Smooth muscle cell (in vitro differentiated cells): ENCODE data around the gene CTIF. TPM values are rescaled to one million over a fixed set of nuclear protein-coding genes. Genes with fewer than 3 reads are reported as not detected.
A peak's percentile ranks its signal among the peaks of the same experiment; 100 is the strongest.

Source experiments
- DNase-seq: peaks from one replicate; lab custom pipeline; 2025; ENCODE audit not compliant: unreplicated experiment; lab: John Stamatoyannopoulos, UW
- H2AFZ ChIP-seq: fragments of 200-600 bp; sonication (generic); 2 replicates; pipeline ENCODE4 v1.6.0; 2016; ENCODE audit warnings: antibody characterized with exemption, low read depth, mild to moderate bottlenecking
- H3F3A ChIP-seq: fragments of 200-600 bp; sonication (generic); 2 replicates; pipeline ENCODE4 v1.6.0; 2017; ENCODE audit warnings: antibody characterized with exemption, low read depth
- H3K27ac ChIP-seq: fragments of 200-600 bp; sonication (generic); 2 replicates; pipeline ENCODE4 v1.5.1; 2016; ENCODE audit warnings: low read depth, mild to moderate bottlenecking
- H3K27me3 ChIP-seq: fragments of 200-600 bp; sonication (generic); 2 replicates; pipeline ENCODE4 v1.6.1; 2016; ENCODE audit warnings: low read depth, mild to moderate bottlenecking
- H3K36me3 ChIP-seq: fragments of 200-600 bp; sonication (generic); 2 replicates; pipeline ENCODE4 v1.5.1; 2016; ENCODE audit warnings: low read depth
- H3K4me1 ChIP-seq: fragments of 200-600 bp; sonication (generic); 2 replicates; pipeline ENCODE4 v1.5.1; 2016; ENCODE audit warnings: low read depth
- H3K4me2 ChIP-seq: fragments of 200-600 bp; sonication (generic); 2 replicates; pipeline ENCODE4 v1.6.0; 2016; ENCODE audit warnings: mild to moderate bottlenecking
- H3K4me3 ChIP-seq: fragments of 200-600 bp; sonication (generic); 2 replicates; pipeline ENCODE4 v1.5.1; 2016; ENCODE audit warnings: mild to moderate bottlenecking
- H3K79me2 ChIP-seq: fragments of 200-600 bp; sonication (generic); 2 replicates; pipeline ENCODE4 v1.6.0; 2016; ENCODE audit warnings: low read depth, mild to moderate bottlenecking
- H3K9ac ChIP-seq: fragments of 200-600 bp; sonication (generic); 2 replicates; pipeline ENCODE4 v1.6.0; 2016; ENCODE audit warnings: low read depth
- H3K9me3 ChIP-seq: fragments of 200-600 bp; sonication (generic); replicated peaks from 2 replicates; pipeline ENCODE4 v1.5.1; 2016; ENCODE audit warnings: low read depth
- H4K20me1 ChIP-seq: fragments of 200-600 bp; sonication (generic); 2 replicates; pipeline ENCODE4 v1.6.0; 2016; ENCODE audit warnings: low read depth
- CTCF ChIP-seq: fragments of 200-600 bp; sonication (generic); IDR thresholded peaks from 2 replicates; pipeline ENCODE4 v1.5.1; 2017; ENCODE audit warnings: borderline replicate concordance, mild to moderate bottlenecking, antibody characterized with exemption; ENCODE audit not compliant: insufficient read depth, poor library complexity, severe bottlenecking
- WGBS: methylation state at CpG from one replicate; pipeline ENCODE4 v1.1.7; 2016; ENCODE audit warnings: low lambda C conversion rate; 5-methylcytosine and 5-hydroxymethylcytosine counted together
- polyA plus RNA-seq: library from polyadenylated mRNA; unstranded; fragments of >200 nt; fragmentation: Nextera tagmentation; extraction: Ambion mirVana; gene quantifications from 2 replicates; pipeline ENCODE4 v1.2.1, GENCODE V29; 2016
- total RNA-seq: library from RNA; depleted of rRNA; stranded (reverse); fragments of >200 nt; gene quantifications from 2 replicates; pipeline ENCODE4 v1.2.3, GENCODE V29; 2014

The CTIF gene
- total and polyA plus RNA-seq, 2 experiments from 2014 or later: 22.2 to 25.3 TPM

- Histone ChIP-seq H3K4me1 (peaks cover 10% of the 10 kb centered on the region), H3K36me3 (peaks cover 4% of the 10 kb centered on the region), H3K27me3 (no peaks in the 10 kb centered on the region), H4K20me1 (peaks cover 89% of the 10 kb centered on the region), H3K9ac (no peak overlapping the region), H3K79me2 (peaks cover 73% of the 10 kb centered on the region), H3K9me3 (no peaks in the 10 kb centered on the region), H3K4me2 (no peak overlapping the region), H2AFZ (no peak overlapping the region), H3F3A (peaks cover 10% of the 10 kb centered on the region), H3K27ac (peak overlapping the region; percentile 64), H3K4me3 (no peak overlapping the region)
- no peak for DNase-seq
- TF ChIP-seq CTCF: no peak
- WGBS: 96% methylated on average over 8 of the region's 8 CpGs
These were observed 25.3 kb downstream of the CTIF start for GRCh38 chr18:48564139-48564538.

GRCh38 chr18:48565105-48565504 is 26.3 kb downstream of the CTIF start:
- H3K27ac ChIP-seq: no peak overlapping the region
- TF ChIP-seq CTCF: no peak
- no peaks in the 10 kb centered on the region for H3K36me3 ChIP-seq
- H3K4me3 ChIP-seq: no peak overlapping the region
- 87% methylated on average over 10 of the region's 10 CpGs for WGBS
- no peak overlapping the region for H3K4me2 ChIP-seq
- no peaks in the 10 kb centered on the region for H3K27me3 ChIP-seq
- peaks cover 94% of the 10 kb centered on the region for H4K20me1 ChIP-seq
- no peaks in the 10 kb centered on the region for H3K9me3 ChIP-seq
- no peak overlapping the region for H3K9ac ChIP-seq
- DNase-seq: no peak
- no peak overlapping the region for H2AFZ ChIP-seq
- H3K79me2 ChIP-seq: peaks cover 72% of the 10 kb centered on the region
- H3F3A ChIP-seq: peaks cover 10% of the 10 kb centered on the region
- peaks cover 15% of the 10 kb centered on the region for H3K4me1 ChIP-seq

- Histone ChIP-seq H3K79me2 (peaks cover 78% of the 10 kb centered on the region), H3K9me3 (no peaks in the 10 kb centered on the region), H3F3A (peaks cover 2% of the 10 kb centered on the region), H3K4me1 (peaks cover 17% of the 10 kb centered on the region), H3K4me3 (no peak overlapping the region), H3K9ac (no peak overlapping the region), H4K20me1 (peaks cover 95% of the 10 kb centered on the region), H3K36me3 (no peaks in the 10 kb centered on the region), H2AFZ (no peak overlapping the region), H3K27ac (no peak overlapping the region), H3K27me3 (no peaks in the 10 kb centered on the region), H3K4me2 (no peak overlapping the region)
- DNase-seq: no peak
- no peak for TF ChIP-seq CTCF
- WGBS: 91% methylated on average over 1 of the region's 1 CpG
These were observed 27.8 kb downstream of the CTIF start for GRCh38 chr18:48566589-48566988.

GRCh38 chr18:48567388-48567787 is 28.6 kb downstream of the CTIF start:
- H2AFZ ChIP-seq: no peak overlapping the region
- DNase-seq: no peak
- 96% methylated on average over 3 of the region's 3 CpGs for WGBS
- H3K4me3 ChIP-seq: no peak overlapping the region
- H3K36me3 ChIP-seq: no peaks in the 10 kb centered on the region
- no peak overlapping the region for H3K9ac ChIP-seq
- no peaks in the 10 kb centered on the region for H3K27me3 ChIP-seq
- TF ChIP-seq CTCF: no peak
- H3K9me3 ChIP-seq: no peaks in the 10 kb centered on the region
- H4K20me1 ChIP-seq: peaks cover 95% of the 10 kb centered on the region
- H3F3A ChIP-seq: no peaks in the 10 kb centered on the region
- peaks cover 17% of the 10 kb centered on the region for H3K4me1 ChIP-seq
- no peak overlapping the region for H3K27ac ChIP-seq
- peaks cover 86% of the 10 kb centered on the region for H3K79me2 ChIP-seq
- no peak overlapping the region for H3K4me2 ChIP-seq
